Lung microvascular endothelial cell (primary cell): ENCODE results near the gene DDTL. TPM values are rescaled to one million over a fixed set of nuclear protein-coding genes. Genes with fewer than 3 reads are reported as not detected.
"Not testable (repeated sequence)": the region's sequence is repeated elsewhere in the genome, so short reads cannot be mapped to it uniquely, and the experiment has no call there.

Experiments
- DNase-seq, 2 donors: peaks; one replicate each; pipeline versions ENCODE4 v3.0.0 to v3.0.0-alpha.2; 2010; ENCODE audit warnings: low read depth in 2 of 2
- total RNA-seq: library from RNA; depleted of rRNA; stranded (reverse); fragments of >200 nt; gene quantifications from 2 replicates; pipeline ENCODE4 v1.2.1, GENCODE V29; 2014

Gene DDTL
- 4.4 and 6.5 TPM in 2 replicates for total RNA-seq

GRCh38 chr22:23966568-23966967 is at the start of gene DDTL:
Gene DDTL (plus strand): TSS chr22:23966888. CDS start chr22:23966915, 27 bp downstream.
- not testable (repeated sequence) for DNase-seq

GRCh38 chr22:23920267-23920611 is 46.4 kb upstream of the DDTL start:
- peak in 1 of 2 donors; percentile 0 for DNase-seq

DNA sequence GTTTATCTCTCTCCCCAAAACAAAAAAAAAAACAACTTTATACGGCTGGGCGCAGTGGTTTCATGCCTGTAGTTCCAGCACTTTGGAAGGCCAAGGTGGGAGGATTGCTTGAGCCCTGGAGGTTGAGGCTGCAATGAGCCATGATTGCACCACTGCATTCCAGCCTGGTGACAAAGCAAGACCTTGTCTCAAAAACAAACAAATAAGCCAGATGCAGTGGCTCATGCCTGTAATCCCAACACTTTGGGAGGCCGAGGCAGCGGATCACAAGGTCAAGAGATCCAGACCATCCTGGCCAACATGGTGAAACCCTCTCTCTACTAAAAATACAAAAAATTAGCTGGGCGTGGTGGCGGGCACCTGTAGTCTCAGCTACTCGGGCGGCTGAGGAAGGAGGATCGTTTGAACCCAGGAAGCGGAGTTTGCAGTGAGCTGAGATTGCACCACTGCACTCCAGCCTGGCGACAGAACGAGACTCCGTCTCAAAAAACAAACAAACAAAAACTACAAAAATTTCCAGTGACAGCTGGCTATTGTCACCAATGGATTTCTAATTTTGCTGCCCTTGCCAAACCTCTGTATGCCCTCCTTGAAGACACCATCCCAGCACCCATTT is 45.0 kb upstream of the DDTL start:
- DNase-seq, result not testable (repeated sequence)

GRCh38 chr22:23922921-23923320 is 43.8 kb upstream of the DDTL start:
- DNase-seq, result peak in 1 of 2 donors; percentile 19

DNA sequence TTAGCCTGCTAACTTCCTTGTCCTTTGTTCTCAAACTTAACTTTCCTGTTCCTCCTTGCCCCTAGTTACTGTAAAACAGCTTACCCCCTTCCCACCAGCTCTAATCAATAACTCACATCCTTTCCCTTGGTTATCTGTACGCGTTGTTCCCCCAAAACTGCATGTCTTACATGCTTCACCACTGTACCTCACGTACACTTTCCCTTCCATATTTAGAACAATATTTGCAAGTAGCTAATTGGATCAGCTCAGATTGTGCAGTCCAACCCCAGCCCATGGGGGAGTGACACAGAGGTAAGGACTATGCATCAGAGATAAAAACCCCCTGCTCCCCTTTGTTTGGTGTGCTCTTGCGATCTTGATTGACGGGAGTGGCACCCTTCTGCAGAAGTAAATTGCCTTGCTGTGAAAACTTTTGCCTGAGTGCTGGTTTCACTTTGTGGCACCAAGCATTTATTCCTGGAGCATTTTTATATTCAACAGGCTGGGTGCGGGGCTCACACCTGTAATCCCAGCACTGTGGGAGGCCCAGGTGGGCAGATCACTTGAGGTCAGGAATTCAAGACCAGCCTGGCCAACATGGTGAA is 41.6 kb upstream of the DDTL start:
- DNase-seq, result no peak

DNA sequence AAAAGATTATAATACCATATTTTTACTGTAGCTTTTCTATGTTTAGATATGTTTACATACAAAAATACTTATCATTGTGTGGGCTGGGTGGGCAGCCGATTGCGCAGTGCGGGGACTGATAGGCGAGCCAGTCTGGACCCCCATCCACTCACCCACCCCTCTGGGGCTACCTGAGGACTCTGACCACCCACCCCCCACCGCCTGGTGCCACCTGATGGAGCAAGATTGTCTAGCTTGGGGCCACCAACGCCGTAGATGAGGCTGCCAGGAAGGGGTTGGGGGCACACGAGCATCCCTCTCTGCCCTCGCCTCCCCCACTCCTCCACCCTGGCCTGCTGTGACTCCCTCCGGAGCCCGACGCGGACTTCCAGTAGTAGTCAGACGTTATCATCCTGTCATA is 40.1 kb upstream of the DDTL start:
- DNase-seq, result no peak

DNA sequence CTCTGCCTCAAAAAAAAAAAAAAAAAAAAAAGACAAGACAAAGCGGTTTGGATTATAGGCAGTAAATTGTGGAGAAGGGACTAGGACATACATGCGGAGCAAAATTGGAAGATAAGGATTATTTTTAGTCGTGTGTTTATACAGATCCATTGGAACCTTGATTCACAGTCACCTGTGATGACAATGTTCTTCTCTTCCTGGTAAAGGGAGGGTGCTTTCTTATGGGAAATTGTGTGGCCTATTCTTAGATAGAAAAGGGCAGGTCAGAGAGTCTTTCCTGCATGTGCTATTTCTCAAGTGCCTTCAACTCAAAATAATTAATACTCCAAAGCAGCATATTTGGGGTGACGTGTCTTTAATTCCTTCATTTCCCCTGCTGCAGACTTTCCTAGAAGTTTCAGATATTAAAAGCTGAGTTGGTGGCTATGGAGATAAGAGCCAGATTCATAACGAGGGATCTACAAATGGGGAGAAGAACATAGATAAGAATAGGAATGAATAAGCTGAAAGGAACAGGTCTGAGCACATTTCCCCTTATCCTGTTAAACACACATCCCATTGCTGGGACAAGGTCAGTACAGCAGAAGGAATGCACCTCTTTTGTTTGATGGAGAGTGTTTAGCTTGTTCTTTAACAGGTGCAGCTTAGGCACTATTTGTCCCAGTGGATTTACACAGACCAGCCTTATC is 28.2 kb upstream of the DDTL start:
- peak in 1 of 2 donors; percentile 30 for DNase-seq

GRCh38 chr22:23939017-23939357 is 27.7 kb upstream of the DDTL start:
- no peak for DNase-seq

- not testable (repeated sequence) for DNase-seq
Measured at GRCh38 chr22:23940166-23940565, 26.5 kb upstream of the DDTL start.

DNA sequence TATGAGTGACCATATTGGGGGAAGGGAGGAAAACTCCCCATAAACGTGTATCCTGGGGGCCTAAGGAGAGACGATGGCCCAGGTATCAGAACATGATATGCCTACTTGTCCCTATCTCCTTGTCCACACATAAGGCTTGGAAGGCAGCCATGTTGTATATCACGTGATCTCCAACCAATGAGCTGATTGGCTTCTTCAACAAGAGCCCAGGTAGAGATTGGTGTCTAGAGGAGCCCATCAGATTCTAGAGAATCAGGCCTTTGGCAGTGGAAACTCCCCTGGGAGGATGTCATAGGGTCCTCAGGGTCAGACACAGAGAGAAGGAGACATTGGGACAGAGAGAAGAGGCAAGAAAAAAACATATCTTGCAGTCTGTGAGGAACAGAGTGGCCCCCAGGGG is 19.3 kb upstream of the DDTL start:
- not testable (repeated sequence) for DNase-seq

GRCh38 chr22:23949764-23950163 is 16.9 kb upstream of the DDTL start:
- DNase-seq, result not testable (repeated sequence)

GRCh38 chr22:23951383-23951782 is 15.3 kb upstream of the DDTL start:
- peak in 1 of 2 donors; percentile 21 for DNase-seq

- not testable (repeated sequence) for DNase-seq
Measured at GRCh38 chr22:23952794-23953405, 13.8 kb upstream of the DDTL start.

DNA sequence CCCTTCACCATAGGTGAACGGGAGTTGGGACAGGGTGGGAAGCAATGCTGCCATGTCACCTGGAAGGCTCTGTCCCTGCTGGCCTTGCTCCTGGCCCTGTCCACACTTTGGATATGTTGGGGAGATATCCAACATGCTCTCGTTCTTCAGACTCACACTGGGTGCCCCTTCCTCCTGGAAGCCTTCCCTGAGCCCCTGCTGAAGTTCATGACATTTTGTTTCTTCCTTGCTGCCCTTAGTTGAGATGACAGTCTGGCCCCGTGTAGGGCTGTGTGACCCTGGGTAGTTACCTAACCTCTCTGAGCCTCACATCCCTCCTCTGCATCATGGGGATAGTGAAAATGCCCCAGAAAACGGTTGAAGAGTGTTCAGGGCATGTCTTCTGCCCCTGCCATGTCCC is 13.2 kb upstream of the DDTL start:
- DNase-seq, result not testable (repeated sequence)

GRCh38 chr22:23954193-23954990 is 12.3 kb upstream of the DDTL start:
- DNase-seq, result not testable (repeated sequence)

- DNase-seq, result not testable (repeated sequence)
Measured at GRCh38 chr22:23954991-23955305, 11.7 kb upstream of the DDTL start.

DNA sequence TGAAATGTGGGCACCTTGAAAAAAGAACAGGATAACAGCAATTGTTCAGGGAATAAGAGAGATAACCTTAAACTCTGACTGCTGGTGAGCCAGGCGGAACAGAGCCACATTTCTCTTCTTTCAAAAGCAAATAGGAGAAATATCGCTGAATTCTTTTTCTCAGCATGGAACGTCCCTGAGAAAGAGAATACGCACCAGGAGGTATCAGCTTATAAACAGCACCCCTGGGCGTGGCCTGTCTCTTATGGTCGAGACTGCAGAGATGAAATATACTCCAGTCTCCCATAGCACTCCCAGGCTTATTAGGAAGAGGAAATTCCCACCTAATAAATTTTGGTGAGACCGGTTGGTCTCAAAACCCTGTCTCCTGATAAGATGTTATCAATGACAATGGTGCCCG is 10.8 kb upstream of the DDTL start:
- DNase-seq, result not testable (repeated sequence)

GRCh38 chr22:23956301-23956900 is 10.3 kb upstream of the DDTL start:
- peak; percentile 76 to 80 for DNase-seq

DNA sequence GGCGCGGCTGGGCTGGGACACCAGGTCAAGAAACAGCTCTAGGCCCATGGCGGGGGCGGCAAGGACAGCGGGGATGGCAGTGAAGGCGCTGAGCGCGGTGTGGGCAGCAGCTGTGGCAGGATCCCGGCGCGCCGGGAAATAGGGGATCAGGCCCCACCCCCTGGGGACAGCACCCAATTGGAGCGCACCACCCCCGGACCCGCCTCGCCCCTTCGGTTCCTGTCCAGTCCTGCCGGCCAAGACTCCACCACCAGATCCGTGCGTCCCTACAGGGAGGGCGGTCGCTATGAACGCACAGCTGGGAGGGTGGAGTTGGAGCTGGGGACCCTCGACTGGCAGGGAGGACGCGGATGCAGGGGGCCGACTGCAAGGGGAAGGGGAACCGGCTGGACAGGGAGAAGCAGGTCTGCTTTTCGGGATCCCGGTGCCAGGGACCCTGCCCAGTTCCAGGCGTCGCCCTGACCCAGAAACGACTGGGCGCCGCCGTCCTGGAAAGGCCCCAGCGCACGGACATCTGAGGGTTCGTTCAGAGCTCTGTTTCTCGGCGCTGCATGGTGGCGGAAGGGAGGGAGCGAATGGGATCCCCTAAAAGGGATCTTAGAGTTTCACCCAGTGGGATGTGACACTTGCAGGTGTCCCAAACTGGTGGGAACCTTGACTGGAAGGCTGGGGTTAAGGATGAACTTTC is 5.5 kb upstream of the DDTL start, which contains the start of gene GSTT2B:
Gene GSTT2B, minus strand, starts transcription at position 112 of the 688 bp plus-strand sequence. Its CDS starts 64 bp downstream, at position 48.
- not testable (repeated sequence) for DNase-seq

- DNase-seq, result not testable (repeated sequence)
Measured at GRCh38 chr22:23966094-23966493, 594 bp upstream of the DDTL start.

DNA sequence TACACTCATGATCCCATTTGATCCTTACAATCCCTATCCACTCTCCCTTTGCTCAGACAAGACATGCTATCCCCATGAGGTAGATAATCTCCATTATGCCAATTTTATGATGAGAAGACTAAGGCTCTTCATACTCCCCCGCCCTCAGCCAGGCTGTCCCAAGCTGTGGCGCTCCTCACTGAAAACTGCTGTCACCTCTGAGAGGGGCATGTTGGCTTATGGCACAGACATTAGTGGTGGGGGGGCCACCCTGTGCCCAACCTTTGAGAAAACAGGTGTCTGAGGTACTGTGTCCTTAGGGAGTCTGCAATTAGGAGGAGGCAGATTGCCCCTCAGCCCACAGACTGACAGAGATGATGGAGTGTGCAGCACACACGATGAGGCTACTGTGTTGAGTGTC is 2.4 kb downstream of the DDTL start:
- no peak for DNase-seq
